ENCODE results near the gene SET.
"Not testable (repeated sequence)": the region's sequence is repeated elsewhere in the genome, so short reads cannot be mapped to it uniquely, and the experiment has no call there.

Gene SET, protein sequence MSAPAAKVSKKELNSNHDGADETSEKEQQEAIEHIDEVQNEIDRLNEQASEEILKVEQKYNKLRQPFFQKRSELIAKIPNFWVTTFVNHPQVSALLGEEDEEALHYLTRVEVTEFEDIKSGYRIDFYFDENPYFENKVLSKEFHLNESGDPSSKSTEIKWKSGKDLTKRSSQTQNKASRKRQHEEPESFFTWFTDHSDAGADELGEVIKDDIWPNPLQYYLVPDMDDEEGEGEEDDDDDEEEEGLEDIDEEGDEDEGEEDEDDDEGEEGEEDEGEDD

DNA sequence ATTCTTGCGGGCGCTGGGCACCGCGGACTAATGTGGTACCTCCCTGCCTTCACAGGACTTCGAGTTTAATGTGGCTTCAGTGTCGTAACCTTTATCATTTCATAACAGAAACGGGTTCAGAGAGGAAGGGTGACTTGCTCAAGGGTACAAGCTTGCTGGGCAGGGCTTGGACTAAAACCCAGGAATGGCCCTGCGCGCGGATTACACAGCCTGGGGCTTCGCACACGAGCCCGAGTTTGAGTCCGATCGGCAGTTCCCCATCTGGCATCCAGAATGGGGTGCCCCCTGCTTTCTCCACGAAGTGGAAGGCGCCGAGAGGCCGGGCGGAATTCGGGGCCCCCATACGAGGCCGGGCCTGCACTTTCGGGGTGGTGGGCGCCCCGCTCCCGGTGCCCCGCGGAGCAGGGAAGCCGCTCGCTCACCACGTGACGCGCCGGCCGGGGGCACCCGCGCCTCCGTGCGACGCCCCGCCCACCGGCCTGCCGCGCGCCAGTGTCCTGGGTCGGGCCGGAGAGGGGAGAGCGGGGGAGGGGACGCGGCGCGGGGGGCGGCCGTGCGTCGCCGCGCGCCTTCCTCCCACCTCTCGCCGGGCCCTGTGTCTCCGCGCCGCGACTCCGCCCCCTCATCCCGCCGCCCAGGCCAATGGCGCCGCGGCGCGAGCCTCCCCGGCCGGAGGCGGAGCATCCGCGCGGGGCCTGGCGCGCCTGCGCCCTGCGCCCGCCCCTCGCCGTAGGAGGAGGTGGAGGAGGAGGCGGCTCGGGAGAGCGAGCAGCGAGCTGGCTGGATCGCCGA lies at the start of gene SET:
Gene SET (plus strand): TSS at position 722 of the 792 bp plus-strand sequence. CDS start 361 bp downstream, outside the sequence.
- no peak for FAIRE-seq

DNA sequence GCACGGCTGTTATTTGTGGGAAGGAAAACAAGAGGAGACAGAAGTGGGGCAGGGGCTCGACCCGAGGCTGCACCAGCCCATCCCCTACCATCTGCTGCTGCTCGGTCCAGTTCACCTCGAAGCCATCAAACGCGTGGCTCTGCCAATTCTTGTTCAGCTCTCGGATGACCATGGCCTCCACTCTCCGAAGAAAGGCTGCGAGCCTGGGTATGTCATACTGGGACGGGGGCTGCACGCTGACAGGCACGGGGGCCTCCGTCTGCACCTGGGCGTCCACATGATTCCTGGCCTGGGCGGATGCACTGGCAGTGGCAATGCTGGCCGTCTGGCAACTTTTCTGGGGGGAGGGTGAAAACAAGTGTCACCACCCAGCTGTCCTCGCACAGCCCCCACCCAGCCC lies 48.4 kb upstream of the SET start:
- no peak for FAIRE-seq

DNA sequence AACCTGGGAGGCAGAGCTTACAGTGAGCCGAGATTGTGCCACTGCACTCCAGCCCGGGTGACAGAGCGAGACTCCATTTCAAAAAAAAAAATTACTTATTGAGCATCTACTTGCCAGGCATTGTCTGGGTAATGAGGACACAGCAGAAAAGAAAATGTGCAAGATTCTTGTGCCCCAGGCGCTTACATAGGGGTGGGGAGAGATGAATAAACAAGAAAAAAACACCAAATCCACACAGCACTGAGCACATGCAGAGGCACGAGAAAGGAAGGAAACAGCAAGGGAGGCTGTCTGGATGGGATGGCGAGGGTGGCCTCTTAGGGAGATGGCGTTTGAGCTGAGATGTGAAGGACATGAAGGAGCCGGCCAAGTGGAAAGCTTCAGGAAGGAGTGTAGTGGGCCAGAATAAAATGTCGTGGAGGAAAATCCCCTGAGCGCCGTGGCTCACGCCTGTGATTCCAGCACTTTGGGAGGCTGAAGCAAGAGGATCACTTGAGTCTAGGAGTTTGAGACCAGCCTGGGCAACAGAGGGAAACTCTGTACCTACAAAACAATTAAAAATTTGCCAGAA lies 46.3 kb upstream of the SET start:
- FAIRE-seq = no peak

DNA sequence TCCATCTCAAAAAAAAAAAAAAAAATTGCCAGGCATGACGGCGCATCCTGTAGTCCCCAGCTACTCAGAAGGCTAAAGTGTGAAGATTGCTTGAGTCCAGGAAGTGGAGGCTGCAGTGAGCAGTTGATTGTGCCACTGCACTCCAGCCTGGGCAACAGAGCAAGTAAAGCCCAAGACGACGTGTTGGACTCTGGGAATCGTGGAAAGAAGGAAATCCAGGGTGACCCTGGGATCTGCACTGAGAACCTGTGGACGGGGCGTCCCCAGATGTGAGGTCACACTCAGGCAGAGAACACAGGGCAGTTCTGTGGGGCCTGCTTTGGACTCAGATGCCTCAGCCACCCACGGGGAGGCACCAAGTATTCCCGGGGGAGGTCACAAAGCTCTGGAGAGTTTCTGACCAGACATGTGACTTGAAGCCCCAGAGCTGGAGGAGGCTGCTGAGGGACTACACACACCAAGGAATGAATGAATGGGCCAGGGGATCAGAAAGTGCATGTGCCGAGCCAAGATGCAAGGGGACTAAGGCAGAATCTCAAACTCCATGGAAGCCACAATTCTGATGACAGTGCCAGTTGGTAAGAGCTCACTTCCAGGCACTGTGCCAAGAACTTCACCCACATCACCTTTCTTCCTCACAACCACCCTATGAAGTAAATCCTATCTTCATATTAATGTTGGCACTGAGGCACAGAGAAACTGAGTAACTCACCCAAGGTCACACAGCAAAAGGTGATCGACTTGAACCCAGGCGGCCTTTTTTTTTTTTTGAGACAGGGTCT lies 45.3 kb upstream of the SET start:
- no peak for FAIRE-seq

DNA sequence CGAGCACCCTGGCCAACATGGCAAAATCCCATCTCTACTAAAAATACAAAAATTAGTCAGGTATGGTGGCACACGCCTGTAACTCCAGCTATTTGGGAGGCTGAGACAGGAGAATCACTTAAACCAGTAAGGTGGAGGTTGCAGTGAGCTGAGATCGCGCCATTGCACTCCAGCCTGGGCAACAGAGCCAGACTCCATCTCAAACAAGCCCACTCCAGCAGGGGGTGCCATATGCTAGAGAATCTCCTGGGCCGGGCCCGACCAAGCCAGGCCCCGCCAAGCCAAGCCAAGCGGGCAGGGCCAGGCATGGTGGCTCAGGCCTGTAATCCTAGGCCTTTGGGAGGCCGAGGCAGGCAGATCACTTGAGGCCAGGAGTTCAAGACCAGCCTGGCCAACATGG lies 40.8 kb upstream of the SET start:
- FAIRE-seq = not testable (repeated sequence)

DNA sequence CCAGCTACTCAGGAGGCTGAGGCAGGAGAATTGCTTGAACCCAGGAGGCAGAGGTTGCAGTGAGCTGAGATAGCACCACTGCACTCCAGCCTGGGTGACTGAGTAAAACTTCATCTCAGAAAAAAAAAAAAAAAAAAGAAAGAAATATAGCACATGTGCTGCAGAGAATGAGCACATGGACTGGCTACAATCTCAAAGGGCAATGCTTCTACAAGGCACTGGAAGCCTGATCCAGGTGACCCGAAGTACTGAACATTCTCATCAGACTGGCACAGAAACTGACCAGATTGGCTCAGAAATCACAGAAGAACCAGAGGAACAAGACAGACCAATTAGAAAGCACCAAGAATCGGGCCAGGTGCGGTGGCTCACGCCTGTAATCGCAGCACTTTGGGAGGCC lies 37.2 kb upstream of the SET start:
- FAIRE-seq = no peak

DNA sequence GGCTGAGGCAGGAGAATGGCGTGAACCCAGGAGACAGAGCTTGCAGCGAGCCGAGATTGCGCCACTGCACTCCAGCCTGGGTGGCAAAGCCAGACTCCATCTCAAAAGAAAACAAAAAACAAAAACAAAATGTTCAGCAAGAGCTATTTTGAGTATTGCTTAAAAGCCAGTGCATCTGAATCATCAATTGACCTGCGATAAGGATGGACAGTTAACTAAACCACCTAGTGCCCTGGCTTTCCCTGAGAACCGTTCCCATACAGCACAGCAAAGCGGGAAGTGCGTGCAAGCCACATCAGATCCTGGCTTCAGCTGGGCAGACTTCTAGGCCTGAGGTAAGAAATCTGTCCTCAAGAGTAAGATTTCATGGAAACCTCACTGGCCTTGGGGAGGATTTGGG lies 35.1 kb upstream of the SET start:
- FAIRE-seq = no peak

DNA sequence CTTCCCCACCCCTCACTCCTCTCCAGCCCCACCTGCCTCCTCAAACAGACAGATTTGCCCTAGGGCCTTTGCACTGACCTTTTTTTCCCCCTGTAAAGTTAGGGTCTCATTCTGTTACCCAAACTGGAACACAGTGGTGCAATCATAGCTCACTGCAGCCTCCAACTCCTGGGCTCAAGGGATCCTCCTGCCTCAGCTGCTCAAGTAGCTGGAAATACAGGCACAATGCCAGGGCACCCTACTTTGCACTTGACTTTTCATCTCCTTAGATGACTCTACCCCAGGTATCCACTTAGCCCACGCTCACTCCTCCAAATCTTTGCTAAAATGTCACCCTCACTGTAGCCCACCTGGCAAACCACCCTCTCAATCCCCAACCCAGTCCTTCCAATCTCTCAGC lies 34.5 kb upstream of the SET start:
- FAIRE-seq = no peak

DNA sequence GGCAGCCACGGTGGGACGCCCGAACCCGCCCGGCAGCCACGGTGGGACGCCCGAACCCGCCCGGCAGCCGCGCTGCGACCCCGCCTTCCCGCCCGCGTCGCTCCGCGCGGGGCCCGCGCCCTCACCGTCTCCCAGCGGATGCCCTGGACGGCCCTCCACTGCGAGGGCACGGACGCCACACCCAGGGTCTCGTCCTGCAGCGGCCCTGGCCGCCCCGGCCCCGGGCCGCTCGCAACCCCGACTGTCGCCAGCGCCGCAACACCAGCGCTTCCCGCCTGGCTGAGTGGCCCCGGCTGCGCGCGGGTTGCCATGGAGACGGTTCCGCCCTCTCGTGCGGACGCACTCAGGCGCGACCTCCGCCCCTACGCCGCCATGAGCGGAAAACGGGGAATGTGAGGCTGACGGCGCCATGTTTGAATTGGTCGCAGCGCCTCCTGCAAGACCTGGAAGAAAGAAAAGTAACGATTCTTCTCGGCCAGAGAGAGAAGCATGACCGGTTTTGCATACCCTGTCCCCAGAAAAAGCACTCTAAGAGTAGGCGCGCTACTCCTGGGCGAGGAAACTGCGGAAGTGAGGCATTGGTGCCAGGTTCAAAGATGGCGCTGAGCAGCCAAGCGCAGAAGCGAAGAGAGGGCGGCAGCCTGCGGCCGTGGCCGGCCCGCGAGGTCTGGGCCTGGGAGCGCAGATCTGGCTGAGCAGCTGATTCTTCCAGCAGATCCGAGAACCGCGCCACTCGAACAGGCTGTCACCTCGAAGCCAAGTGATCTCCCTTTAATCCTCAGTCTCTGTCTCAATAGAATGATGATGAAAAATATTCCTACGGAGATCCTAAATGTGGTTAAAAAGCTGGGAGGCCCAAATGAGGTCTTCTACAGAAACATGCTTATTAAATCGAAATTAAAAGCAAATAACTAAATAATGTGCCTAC lies 32.3 kb upstream of the SET start, which contains the start of gene DYNC2I2:
Gene DYNC2I2 (minus strand): TSS at position 432 of the 928 bp plus-strand sequence. CDS start 121 bp downstream, at position 311.
- no peak for FAIRE-seq

DNA sequence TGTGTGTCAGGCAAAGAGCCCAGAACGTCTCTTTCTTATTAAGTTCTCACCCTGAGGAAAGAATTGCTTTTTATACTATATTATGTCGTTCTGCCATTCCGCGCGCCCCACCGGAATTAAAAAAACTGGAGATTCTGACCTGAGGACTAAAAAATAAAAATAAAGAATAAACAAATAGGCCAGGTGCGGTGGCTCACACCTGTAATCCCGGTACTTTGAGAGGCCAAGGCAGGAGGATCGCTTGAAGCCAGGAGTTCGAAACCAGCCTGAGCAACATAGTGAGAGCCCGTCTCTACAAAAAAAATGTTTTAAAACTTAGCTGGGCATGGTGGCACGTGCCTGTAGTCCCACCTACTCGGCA lies 31.7 kb upstream of the SET start:
- no peak for FAIRE-seq

DNA sequence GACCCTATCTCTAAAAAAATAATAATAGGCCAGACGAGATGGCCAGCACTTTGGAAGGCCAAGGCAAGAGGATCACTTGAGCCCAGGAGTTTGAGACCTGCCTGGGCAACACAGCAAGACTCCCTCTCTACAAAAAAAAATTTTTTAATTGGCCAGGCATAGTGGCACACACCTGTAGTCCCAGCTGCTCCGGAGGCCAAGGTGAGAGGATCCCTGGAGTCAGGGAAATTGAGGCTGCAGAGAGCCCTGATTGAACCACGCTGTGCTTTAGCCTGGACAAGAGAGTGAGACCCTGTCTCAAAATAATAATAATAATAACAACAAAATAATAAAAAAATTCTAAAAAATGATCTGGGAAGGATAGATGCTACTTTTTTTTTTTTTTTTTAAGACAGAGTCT lies 31.2 kb upstream of the SET start:
- no peak for FAIRE-seq

DNA sequence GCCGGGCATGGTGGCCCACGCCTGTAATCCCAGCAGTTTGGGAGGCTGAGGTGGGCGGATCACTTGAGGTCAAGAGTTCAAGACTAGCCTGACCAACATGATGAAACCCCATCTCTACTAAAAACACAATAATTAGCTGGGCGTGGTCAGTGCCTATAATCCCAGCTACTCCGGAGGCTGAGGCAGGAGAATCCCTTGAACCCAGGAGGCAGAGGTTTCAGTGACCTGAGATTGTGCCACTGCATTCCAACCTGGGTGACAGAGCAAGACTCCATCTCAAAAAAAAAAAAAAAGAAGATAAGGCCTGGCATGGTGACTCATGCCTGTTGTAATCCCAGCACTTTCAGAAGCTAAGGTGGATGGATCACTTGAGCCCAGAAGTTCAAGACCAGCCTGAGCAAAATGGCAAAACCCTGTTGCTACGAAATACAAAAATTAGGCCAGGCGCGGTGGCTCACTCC lies 22.5 kb upstream of the SET start:
- FAIRE-seq = not testable (repeated sequence)

DNA sequence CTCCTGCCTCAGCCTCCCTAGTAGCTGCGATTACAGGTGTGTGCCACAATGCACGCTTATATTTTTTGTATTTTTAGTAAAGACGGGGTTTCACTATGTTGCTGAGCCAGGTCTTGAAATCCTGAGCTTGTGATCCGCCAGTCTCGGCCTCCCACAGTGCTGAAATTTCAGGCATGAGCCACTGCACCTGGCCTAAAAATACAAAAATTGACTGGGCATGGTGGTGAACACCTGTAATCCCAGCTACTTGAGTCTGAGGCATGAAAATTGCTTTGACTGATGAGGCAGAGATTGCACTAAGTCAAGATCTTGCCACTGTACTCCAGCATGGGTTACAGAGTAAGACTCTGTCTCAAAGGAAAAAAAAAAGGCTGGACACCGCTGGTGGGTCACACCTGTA lies 19.2 kb upstream of the SET start:
- FAIRE-seq = no peak

DNA sequence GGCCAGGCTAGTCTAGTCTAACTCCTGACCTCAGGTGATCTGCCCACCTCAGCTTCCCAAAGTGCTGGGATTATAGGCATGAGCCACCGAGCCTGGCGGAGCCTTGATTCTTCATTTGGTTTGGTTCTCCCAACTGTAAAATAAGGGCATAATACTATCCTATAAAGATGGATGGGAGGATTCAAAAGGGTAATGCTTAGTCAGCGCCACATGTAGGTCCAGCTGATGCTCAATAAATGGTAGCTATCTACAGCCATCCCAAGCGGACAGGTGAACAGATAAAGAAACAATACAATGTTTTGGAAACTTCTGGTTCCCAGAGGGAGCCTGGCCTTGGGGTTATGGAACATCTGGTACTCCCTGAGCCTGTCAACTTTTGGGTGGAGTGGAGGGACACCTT lies 13.6 kb upstream of the SET start:
- no peak for FAIRE-seq

DNA sequence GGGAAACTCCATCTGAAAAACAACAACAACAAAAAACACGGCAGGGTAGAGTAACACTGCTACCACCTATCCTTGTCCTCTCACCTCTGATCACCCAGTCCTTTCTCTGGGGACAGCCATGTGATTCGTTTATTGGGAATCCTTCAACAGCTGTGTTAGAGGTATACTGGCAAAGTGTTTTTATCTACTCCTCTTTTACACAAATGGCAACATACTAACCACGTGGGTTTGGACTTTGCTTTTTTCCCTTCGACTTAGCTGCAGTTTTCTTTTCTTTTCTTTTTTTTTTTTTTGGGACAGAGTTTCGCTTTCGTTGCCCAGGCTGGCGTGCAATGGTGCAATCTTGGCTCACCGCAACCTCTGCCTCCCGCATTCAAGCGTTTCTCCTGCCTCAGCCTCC lies 11.2 kb upstream of the SET start:
- FAIRE-seq = no peak

DNA sequence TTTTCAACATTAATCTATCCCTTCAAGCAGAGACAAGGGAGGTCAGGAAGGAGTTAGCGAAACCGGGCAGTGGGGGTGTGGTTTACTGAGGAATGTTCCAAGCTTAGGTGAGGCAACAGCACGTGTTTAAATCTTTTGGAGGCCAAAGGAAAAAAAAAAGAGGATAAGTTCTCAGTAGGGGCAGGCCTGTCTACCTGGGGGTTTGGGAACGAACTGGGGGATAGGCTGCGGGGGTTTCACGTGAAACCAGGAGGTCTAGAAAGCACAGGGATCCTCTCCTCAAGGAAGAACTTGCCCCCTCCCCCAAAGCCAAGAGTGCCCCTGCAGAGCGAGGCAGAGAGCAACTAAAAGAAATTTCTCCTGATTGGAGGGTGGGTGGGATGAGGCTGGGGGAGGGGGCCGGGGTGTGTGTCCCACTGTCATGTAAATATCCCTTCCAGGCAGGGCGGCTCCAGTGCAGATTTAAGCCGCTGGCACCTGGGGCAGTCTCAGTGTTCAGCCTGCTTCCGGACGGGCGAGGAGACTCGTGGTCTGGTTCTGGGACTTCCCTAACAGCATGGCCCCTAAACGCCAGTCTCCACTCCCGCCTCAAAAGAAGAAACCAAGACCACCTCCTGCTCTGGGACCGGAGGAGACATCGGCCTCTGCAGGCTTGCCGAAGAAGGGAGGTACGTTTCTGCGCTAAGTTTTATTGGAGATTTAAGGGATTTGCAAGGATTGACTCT lies 5.5 kb upstream of the SET start:
- FAIRE-seq = no peak

DNA sequence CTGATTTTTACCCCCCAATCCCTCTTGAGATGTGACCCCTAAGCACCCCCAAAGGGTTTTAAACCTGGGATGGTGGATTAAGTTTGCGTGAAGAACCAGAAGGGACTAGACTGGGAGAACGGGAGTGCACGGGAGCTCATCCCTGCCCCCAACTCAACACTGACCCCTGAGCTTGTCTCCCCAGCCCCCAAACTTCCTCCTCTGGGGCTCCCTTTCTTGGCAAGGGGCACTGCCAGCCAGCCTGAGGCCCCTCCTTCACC lies 5.0 kb upstream of the SET start:
- no peak for FAIRE-seq

DNA sequence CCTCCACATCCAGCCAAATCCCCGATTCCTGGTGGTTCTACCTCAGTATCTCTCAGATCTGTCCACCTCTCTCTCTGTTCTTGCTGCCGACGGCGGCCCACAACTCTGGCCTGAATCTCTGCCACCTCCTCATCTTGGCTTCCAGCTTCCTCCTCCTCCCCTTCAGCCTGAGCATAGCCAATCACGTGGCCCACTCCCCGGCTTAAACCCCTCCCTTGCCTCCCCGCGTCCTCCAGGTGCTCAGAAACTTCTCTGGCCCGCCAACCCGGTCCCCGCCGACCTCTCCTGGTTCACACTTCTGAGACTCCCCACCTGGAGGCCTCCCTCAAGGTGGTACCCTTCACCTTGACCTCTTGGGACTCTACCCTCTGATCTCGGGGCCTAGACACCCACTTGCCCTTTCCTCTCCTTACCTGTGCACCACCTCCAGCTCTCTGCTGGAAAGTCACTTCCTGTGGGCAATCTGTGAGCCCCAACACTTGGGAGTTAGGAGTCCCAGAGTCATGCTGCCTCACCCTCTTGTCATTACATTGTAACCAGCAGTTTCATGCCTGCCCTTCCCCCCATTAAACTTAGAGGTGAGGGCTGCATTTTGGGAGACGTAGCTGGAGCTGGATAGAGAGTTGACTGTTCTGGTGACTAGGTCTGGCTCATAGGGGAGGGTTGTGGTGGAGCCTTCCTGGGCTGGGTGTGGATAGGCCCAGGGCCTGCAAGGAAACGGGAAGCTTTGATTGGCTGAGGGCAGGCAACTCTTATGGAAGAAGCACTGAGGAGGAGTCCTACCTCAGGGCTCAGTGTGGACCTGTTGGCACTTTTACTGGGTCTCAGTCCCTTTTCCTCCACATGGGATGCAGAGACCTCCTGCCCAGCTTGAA lies 4.5 kb upstream of the SET start:
- FAIRE-seq = no peak

DNA sequence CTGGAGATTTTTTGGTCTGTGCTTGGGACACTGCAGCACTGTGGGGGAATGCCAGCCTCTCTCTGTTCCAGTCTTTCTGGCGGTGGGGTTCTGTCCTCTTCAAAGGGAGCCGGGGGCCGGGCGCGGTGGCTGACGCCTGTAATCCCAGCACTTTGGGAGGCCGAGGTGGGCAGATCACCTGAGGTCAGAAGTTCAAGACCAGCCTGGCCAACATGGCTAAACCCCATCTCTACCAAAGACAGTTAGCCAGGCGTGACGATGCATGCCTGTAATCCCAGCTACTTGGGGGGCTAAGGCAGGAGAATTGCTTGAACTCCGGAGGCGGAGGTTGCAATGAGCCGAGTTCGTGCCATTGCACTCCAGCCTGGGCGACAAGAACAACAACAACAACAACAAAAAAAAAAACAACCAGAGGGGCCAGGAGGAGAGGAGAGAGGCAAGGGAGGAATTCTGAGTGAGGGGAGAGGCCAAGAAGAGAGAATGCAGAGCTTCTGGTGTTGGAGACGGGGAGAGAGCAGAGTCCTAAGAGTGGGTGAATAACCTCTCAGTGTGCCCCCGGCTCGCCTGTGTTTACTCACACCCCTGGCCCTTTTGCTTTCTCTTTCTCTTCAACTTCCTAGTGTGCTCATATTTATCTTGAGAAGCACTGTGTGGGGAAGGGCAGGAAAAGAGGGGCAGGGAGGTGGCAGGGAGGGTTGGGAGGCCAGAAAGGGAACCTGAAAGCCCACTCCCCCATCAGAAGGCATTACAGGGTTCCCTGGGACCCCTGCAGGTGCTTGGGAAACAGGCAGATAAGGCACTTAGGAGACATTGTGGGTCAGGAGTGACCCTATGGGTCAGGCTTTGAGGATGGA lies 3.2 kb upstream of the SET start:
- FAIRE-seq = no peak

DNA sequence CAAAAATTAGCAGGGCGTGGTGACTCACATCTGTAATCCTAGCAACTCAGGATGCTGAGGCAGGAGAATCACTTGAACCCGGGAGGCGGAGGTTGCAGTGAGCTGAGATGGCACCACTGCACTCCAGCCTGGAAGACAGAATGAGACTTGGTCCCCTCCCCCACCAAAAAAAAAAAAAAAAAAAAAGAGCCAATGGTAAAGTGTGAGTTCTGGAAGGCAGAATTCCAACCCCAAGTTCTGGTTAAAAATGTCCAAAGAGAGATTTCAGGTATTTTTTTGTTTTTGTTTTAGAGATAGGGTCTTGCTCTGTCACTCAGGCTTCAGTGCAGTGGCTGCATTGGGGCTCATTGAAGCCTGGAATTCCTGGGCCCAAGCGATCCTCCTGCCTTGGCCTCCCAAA lies 1.6 kb upstream of the SET start:
- FAIRE-seq = no peak

All from TTC549 (cell line).